GDM1 (cell line): Measurements from ENCODE around the gene ZNF630.
"Not testable (repeated sequence)": the region's sequence is repeated elsewhere in the genome, so short reads cannot be mapped to it uniquely, and the experiment has no call there.

Source experiments
- DNase-seq: peaks from one replicate; lab custom pipeline; 2025; lab: John Stamatoyannopoulos, UW

ZNF630 gene

DNA sequence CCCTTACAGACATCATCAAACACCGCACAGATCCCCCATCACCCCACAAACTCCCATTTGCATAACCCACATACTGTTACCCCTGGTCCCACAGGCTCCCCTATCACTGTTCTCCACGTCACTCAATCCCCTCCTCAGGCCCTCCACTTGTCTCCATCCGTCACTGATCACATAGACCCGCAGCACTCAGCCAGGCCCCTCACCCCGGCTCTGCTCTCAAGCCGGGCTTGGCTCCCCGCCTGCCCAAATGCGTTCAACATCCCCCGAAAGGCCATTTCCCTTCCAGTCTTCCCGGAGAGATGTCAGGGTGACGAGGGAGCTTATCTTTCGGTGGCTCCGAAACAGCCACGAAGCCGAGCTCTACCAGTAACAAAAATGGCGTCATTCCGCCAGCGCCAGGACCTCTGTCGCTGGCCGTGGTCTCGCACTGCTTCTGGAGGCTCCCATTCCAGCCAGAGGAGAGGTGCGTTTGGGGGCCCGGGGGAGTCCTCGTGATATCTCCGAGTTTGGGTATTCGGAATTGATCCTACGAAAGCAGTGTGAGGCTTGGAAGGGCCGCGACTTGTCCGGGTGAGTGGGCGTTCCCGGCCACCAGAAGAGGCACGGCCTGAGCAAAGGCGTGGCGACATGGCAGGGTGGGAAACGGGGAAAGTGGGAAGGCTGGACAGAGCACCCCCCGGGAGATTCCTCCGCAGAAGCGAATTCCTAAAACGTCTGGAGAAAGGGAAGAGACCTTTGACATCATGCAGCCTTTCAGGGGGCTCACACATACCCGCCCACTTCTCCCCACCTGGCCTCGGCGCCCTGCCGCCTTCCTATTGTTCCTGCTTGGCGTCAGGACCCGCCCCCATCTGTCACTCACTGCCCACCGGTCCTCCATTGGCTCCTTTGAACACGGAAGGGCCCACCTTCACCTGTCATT lies at the start of gene ZNF630:
ZNF630 (minus strand) TSS at position 577 of the 922 bp plus-strand sequence. CDS start 4,754 bp downstream, outside the sequence.
- peak; percentile 64 for DNase-seq

DNA sequence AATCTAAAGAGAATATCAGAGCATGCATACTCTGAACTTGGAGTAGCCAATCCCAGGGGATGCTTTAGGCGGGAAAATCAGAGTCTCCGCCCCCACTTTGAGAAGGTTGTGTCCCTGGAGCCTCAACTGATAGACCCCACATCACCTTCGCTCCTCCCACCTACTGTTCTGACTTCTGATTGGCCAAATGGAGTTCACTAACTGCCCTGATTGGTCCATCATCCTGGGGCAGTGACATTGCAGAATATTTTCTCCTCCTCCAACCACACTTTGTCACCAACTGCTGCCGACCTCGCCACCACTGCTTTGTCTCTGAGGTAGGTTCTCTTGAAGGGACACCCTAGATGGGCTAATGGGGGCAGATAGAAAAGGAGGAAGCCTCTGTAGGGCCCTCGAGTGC lies 36.3 kb upstream of the ZNF630 start:
- no peak for DNase-seq

DNA sequence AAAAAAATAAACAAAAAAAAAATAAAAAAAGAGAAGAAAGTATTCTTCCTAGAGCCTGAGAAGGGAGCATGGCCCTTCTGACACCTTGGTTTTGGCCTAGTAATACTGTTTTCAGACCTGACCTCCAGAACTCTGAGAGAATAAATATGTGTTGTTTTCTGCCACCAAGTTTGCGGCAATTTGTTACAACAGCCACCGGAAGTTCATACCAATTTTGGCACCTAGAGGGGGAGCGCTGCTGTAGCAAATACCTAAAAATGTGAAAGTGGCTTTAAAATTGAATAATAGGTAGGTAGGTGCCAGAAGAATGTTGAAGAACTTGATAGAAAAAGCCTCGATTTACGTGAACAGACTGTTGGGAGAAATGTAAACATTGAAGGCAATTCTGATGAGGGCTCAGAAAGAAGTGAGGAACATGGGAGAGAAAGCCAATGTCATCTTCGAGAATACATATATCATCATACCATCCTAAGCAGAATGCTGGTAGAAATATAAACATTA lies 31.5 kb upstream of the ZNF630 start:
- DNase-seq: no peak

DNA sequence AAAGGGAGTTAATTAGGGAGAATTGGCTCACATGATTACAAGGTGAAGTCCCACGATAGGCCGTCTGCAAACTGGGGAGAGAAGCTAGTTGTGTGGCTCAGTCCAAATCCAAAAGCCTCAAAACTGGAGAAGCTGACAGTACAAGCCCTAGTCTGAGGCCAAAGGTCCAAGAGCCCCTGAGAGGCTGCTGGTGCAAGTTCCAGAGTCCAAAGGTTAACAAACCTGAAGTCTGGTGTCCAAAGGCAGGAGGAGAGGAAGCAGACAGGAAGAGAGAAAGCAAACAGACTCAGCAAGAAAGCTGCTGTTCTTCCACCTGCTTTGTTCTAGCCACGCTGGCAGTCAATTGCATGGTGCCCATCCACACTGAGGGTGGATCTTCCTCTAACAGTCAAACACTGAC lies 30.0 kb upstream of the ZNF630 start:
- no peak for DNase-seq

DNA sequence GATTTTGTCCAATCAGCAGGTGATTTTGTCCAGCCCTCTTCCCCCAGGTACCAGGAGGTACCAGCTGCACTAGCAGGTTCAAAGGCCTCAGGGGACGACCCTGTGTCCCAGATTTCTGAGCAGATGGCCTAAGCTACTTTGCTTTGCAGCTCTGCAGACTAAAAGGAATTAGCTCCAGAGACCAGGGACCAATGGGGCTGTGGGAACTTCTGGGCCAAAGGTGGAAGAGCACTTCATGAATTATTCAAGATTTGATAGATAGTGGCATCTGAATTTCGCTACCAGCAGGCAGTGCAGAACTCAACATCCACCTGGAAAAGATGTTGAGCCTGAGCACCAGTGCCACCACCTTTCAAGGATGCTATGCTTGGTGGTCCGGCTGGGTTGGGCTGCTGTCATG lies 21.1 kb upstream of the ZNF630 start:
- not testable (repeated sequence) for DNase-seq

DNA sequence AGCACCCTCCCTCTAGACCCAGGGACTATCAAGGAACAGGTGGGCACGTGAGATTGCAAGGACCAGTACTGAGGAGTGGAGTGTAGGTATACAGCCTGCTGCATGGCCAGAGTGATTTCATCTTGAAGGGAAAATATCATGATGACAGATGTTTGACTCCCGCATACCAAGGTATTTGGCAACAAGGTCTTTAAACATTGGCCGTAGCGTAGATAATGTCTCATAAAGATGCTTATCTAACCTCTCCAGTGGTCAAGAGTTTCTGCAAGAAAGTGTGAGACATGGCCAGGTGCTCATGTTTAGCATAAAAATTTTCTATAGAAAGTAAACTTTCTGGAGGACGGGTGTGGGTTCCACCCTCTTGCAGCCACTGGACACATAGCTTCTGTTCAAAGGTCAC lies 18.7 kb upstream of the ZNF630 start:
- no peak for DNase-seq

DNA sequence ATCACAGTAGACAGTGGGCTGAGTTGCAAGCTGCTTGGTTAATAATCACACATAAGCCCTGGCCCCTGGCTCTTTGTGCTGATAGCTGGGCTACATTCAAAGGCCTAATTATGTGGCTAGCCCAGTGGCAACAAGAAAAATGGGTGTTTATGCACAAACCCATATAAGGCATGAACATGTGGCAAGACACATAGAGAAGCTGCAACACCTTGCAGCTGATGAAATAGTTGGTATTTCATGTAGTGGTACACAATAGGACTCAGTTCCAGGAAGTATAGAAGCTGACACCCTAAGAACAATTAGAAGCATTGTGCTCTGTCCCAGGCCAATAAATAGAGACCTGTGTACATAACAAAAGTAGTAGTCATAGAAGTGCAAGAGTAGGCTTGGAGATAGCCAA lies 14.6 kb upstream of the ZNF630 start:
- DNase-seq: no peak

DNA sequence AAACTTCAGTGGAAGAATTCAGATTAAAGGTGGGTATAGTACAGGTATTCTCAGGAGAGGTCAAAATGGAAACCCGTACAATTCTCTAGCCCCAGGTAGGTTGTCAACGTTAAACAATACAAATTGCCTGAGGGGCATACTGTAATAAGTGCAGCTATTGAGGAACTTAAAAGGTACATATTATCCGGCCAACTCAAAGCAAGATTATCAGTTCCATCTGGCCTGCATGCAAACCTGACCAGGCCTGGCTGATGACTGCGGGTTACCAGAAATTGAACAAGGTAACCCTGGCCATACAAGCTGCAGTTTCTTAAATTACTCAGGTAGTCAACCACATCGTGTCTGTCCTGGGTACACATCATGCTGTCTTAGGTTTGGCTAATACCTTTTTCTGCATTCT lies 12.3 kb upstream of the ZNF630 start:
- no peak for DNase-seq

DNA sequence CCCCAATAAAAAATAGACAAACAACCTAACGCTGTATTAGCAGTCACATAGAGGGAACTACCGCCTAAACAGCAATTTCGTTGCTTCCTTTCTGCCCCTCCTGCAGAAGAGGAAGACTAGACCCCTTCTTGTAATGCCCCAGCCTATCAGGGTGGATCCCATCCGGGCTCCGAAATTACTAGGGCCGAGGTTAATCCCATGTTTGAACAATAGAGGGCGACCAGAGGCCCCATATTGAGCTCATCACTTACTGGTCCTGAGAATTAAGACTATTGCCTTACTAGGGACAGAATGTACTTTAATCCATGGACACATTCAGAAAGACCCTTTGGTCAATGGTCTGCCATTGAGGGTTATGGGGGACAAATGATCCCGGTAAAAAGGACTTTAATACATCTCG lies 11.8 kb upstream of the ZNF630 start:
- DNase-seq: peak; percentile 33

DNA sequence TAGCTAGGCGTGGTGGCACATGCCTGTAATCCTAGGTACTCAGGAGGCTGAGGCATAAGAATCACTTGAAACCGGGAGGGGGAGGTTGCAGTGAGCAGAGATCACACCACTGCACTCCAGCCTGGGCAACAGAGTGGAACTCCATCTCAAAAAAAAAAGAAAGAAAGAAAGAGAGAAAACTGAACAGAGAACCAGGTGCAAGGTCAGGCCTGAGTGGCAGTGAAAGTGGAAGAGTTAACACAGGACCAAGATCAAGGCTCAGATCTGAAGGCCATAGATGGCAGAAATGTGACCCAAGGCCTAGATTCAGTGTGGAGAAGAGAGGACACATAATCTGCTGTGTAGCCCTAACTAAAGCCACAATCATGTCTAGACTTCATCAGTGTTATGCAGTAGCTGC lies 4.9 kb upstream of the ZNF630 start:
- no peak for DNase-seq

DNA sequence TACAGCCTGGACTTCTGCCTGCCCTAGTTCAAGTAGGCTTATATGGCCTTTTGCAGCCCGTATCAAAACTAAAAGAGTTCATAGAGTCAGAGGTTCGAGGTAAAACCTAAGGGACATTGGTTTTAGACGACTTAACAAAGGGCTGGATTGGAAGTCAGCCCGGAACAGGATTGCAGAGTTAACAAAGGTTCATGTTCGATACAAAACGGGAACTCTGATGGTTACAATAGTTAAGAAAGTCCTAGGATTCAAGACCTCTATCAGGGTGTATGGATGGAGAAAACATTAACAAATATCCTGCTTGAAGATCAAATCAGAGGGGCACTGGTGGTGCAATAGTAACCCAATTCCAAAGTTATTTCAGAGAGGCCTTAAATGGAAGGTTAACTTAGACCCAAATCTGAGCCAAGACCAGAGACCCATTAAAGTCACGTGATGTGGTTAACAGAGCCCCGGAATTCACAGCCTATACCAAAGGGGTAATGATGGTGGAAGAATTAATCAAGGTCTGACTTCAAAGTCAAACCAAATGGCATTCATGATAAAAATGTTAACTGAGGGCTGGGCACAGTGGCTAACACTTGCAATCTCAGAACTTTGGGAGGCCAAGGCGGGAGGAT lies 656 bp upstream of the ZNF630 start:
- DNase-seq: no peak

DNA sequence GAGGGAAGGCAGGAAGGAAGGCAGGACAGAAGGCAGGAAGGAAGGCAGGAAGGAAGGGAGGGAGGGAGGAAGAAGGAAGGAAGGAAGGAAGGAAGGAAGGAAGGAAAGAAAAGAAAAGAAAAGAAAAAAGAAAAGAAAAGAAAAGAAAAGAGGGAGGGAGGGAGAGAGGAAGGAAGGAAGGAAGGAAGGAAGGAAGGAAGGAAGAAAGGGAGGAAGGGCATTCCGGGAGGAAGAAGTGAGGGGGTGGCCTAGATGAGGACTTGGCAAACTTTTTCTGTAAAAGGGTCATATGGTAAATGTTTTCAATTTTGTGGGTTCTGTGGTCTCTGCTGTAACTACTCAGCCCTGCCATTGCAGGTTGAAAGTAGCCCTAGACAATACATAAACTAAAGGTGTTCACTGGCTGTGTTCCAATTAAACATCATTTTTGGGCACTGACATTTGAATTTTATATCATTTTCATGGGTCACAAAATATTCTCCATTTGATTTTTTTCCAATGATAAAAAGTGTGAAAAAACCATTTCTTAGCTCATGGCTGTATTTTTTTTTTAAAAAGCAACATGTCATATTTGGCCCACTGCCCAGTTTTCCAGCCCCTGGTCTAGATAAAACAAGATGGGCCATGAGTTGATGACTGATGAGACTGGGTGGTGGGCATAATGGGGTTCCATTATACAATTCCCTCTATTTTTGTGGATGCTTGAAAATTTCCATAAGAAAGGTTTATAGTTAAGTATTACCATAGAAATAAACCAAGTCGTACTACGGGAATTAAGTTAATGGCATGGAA lies 3.1 kb downstream of the ZNF630 start:
- DNase-seq: no peak

DNA sequence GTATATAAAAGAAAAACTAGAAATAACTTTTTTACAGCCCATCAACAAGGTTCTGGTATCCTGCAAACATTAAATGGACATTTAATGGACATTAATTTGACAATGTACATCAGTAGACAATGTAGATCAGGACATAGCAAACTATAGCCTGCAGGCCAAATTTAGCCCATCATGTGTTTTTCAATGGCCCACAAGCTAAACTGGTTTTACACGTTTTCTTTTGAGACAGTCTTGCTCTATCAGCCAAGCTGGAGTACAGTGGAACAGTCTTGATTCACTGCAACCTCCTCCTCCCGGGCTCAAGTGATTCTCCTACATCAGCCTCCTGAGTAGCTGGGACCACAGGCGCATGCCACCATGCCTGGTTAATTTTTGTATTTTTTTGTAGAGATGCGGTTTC lies 7.2 kb downstream of the ZNF630 start:
- no peak for DNase-seq

DNA sequence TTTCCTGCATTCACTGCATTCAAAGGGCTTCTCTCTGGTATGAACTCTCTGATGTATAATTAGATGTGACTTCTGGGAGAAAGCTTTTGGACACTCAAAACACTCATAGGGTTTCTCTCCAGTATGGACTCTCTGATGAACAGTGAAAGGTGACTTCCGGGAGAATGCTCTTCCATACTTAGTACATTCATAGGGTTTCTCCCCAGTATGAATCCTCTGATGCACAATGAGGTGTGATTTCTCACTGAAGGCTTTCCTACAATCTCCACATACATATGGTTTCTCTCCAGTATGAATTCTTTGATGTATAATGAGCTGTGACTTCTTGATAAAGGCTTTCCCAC lies 12.2 kb downstream of the ZNF630 start:
- DNase-seq: no peak

DNA sequence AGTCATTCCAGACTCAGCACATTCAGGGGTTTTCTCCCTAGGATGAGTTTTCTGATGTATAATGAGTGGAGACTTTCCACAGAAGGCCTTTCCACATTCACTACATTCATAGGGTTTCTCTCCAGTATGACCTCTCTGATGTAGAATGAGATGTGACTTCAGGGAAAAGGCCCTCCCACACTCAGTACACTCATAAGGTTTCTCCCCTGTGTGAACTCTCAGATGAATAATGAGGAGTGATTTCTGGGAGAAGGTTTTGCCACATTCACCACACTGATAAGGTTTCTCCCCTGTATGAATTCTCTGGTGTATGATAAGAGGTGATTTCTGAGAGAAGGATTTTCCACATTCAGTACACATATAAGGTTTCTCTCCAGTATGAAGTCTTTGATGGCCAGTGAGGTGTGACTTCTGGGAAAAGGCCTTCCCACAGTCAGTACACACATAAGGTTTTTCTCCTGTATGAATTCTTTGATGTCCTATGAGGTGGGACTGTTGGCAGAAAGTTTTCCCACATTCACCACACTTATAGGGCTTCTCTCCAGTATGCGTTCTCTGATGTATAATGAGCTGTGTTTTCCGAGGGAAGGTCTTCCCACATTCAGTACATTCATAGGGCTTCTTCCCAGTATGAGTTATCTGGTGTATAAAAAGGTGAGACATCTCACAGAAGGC lies 12.7 kb downstream of the ZNF630 start:
- DNase-seq: no peak

DNA sequence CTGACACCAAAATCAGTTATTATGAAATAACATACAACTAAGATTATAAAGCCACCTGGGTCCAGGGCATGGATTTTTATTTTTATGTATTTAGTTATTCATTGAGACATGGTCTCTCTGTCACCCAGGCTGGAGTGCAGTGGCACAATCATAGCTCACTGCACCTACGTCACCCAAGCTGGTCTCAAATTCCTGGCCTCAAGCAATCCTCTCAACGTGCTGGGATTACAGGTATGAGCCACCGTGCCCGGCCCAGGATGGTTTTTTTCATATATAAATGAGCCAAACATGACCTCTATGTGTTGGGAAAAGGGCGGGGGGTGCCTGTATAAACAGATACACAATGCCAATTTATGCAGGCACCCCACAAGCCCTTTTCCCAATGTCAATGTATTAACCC lies 24.6 kb downstream of the ZNF630 start:
- DNase-seq: no peak

DNA sequence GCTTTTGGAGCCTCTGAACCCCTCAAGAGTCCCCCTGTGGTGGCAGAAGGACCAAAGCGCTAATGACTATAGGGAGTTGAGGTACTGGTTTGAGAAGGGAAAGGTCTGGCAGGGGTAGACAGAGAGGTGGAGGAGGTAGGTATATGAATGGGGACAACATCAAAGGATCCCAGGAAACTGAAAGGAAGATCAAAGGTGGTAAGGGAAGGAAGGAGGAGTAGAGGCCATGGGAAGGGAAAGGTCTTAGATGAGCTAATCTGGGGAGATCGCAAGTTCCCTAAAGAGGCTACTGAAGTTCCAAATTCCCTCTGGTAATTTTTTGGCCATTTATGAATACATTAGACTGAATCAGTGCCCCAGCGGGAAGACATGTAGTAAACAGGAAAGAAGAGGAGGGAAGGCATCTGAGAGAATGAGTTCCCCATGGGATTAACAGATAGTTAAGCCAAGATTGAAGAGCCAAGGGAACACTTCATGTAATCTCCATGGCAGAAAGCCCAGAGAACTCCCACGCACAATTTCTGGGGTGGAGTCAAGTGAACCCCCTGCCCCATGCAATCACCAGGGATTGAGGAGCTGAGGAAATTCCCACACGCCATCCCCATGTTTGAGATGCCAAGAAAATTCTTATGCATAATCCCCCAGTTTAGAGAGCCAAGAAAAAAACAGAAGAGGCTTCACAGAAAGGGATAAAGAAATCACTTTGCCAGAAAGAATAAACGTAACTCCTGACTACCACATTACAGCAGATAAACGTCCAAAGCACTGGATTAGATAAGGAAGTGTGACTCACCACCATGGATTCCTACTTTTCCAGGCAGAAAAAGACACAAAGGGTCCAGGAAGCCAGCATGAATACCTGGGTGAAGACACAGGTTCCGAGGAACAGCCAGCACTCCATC lies 25.8 kb downstream of the ZNF630 start:
- DNase-seq: no peak

DNA sequence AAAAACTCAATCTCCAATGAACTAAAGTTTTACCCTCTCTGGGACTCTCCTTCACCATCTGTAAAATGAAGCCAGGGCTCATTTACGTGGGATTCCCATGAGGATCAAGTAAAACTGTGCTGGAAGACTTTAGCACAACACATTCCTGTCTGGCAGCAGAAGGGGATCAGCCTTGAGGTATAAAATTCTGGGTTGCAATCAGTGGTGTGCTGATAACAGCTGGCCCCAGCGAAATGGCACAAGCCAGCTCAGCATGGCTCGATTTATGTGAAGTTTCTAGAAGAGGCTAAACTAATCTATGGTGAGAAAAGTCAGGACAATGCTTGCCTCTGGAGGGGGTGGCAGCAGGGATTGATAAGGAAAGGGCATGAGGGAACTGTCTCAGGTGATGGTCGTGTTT lies 28.4 kb downstream of the ZNF630 start:
- no peak for DNase-seq

DNA sequence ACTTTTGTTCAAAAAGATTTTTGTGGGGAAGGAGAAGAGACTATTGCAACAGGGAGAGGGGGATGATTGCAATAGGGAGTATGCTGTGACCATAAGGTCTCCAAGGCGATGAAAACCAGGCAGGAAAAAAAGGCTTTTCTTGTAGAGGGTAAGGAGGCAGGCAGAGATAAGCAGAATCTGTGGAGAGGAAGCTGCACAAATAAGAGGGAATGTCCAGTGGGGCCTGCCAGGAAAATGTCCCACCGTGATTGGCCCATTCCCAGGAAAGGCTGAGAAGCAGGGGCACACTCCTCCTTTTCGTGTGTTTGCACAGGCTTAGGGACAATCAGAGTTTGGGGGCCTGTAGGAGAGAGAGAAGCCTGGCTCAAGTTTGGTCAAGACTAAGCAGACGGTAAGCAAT lies 35.5 kb downstream of the ZNF630 start:
- no peak for DNase-seq

DNA sequence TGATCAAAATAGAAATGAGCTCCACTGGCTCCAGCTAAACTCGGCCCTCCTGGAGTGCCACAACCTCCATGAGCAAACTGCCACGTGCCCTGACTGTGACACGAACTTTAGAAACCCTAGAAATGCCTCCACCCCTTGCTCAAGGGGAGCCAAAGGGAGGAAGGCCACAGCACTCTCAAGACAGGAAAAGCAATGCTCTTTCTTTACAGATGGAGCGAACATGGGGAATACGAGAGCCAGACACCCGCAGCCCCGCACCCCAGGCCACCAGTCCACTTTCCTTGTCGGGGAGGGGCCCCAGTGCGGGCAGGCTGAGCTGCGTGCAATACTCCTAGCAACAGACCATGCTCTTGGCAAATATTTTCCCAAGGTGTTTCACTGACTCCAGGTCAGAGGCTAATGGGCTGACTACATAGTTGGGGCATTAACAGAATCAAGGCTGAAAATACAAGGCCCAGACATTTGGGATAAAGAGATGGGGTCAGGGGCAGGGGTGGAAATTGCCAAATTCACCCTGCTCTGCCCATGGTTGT lies 40.7 kb downstream of the ZNF630 start:
- DNase-seq: not testable (repeated sequence)

DNA sequence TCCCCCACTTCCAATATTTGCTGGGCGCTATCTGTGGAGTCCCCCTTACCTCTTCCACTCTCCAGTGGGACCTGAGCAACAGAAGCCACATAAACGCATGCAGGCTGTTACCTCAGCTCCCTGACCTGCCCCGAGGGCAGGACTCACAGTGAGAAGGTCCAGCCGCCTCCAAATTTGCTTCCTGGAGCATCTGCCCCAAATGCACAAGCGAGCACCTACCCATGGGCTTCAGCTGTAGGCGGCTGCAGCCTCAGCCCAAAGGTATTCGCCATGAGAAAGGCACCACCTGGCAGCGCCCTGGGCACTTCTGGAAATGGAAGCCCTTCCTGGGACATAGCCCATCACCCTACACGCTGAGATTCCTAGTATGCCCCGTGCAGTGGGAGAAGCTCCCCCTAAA lies 41.2 kb downstream of the ZNF630 start:
- DNase-seq: no peak
